Panc1 (cell line): Measurements from ENCODE around the gene GTSE1. TPM values are rescaled to one million over a fixed set of nuclear protein-coding genes. Genes with fewer than 3 reads are reported as not detected.

Source experiments
- ATAC-seq: fragments of 200-7000 bp; cut with Tn5 transposase; 2 replicates; pipeline ENCODE4 v1.9.1; 2020; ENCODE audit warnings: mild to moderate bottlenecking, moderate library complexity
- BruUV-seq: library from RNA; stranded (reverse); fragments of 400-500 nt; replicated peaks from 2 replicates; lab custom pipeline; 2021; lab: Mats Ljungman, UMichigan
- CTCF ChIA-PET: fragments of 300-600 bp; sonication (Branson Sonifier 250); formaldehyde crosslinking; loops from one replicate; lab custom pipeline; 2022; ENCODE audit warnings: antibody characterized with exemption; lab: Charles Lee
- POLR2A ChIA-PET: fragments of 300-600 bp; sonication (Branson Sonifier 250); formaldehyde crosslinking; loops from one replicate; lab custom pipeline; 2022; ENCODE audit warnings: antibody characterized with exemption; lab: Charles Lee
- DNase-seq: peaks from one replicate; pipeline ENCODE4 v3.0.0-alpha.2; 2010; ENCODE audit warnings: low read depth, low spot score
- H3K27ac ChIP-seq: 2 replicates; pipeline ENCODE4 v1.5.1; 2011; ENCODE audit warnings: mild to moderate bottlenecking, low read length, inconsistent platforms
- H3K27me3 ChIP-seq: fragments of 200-500 bp; sonication (Bioruptor generic); 2 replicates; pipeline ENCODE4 v1.6.0; 2014; ENCODE audit warnings: low read length, inconsistent platforms; ENCODE audit not compliant: control insufficient read depth, insufficient read depth
- H3K36me3 ChIP-seq: fragments of 200-500 bp; sonication (Bioruptor generic); 2 replicates; pipeline ENCODE4 v1.5.1; 2014; ENCODE audit warnings: inconsistent platforms, mild to moderate bottlenecking, low read length, moderate library complexity; ENCODE audit not compliant: control insufficient read depth, insufficient read depth
- H3K4me1 ChIP-seq: 2 replicates; pipeline ENCODE4 v1.5.1; 2011; ENCODE audit warnings: inconsistent platforms, mild to moderate bottlenecking, low read length, moderate library complexity; ENCODE audit not compliant: control insufficient read depth, insufficient read depth
- H3K4me3 ChIP-seq, 2 experiments: 2 replicates each; pipeline ENCODE4 v1.5.1; 2011 to 2012; ENCODE audit warnings: low read depth in 2 of 2, low read length in 2 of 2, mild to moderate bottlenecking in 2 of 2, inconsistent platforms in 1 of 2, moderate library complexity in 1 of 2
- H3K9me3 ChIP-seq: fragments of 200-500 bp; sonication (Bioruptor generic); 2 replicates; pipeline ENCODE4 v1.5.1; 2014; ENCODE audit warnings: low read depth, mild to moderate bottlenecking, inconsistent platforms, low read length, moderate library complexity; ENCODE audit not compliant: control insufficient read depth, insufficient read depth
- POLR2AphosphoS5 ChIP-seq: IDR thresholded peaks from 2 replicates; pipeline ENCODE4 v1.6.1; 2012; ENCODE audit warnings: mild to moderate bottlenecking, low read depth, low read length, moderate library complexity
- SIN3A ChIP-seq: IDR thresholded peaks from 2 replicates; pipeline ENCODE4 v1.6.1; 2012; ENCODE audit warnings: low read depth, mild to moderate bottlenecking, low read length, moderate library complexity, borderline replicate concordance; ENCODE audit not compliant: insufficient read depth
- TCF7L2 ChIP-seq: IDR thresholded peaks from 2 replicates; pipeline ENCODE4 v1.6.1; 2011; ENCODE audit warnings: mild to moderate bottlenecking, low read depth, low read length, inconsistent platforms
- in situ Hi-C: cut with HindIII; loops from 2 replicates; pipeline ENCODE4 v1.10.0; 2016; ENCODE audit warnings: low sequenced_read_pairs, low pct_unique_long_range_greater_than_20kb
- intact Hi-C: fragments of 100-400 bp; cut with micrococcal nuclease; formaldehyde crosslinking; loops from one replicate; pipeline ENCODE4 v1.10.0; 2022; ENCODE audit not compliant: unreplicated experiment
- total RNA-seq: library from RNA; stranded (reverse); gene quantifications from one replicate; pipeline ENCODE4 v1.2.1, GENCODE V29; 2021; ENCODE audit not compliant: unreplicated experiment
- TF ChIP-seq, protein P1 (sequence below), 2 experiments: IDR thresholded peaks; 2 replicates each; pipeline ENCODE4 v1.6.1; 2011 to 2012; ENCODE audit warnings: low read depth in 2 of 2, control low read depth in 1 of 2, low read length in 1 of 2, mild to moderate bottlenecking in 1 of 2, moderate library complexity in 1 of 2; ENCODE audit not compliant: insufficient read depth in 1 of 2
- TF ChIP-seq, protein P2 (sequence below): fragments of 450-650 bp; IDR thresholded peaks from 2 replicates; pipeline ENCODE4 v1.5.1; 2017; ENCODE audit warnings: mild to moderate bottlenecking

GTSE1 gene
- total RNA-seq, 1 experiment from 2014 or later: 36.2 TPM

DNA sequence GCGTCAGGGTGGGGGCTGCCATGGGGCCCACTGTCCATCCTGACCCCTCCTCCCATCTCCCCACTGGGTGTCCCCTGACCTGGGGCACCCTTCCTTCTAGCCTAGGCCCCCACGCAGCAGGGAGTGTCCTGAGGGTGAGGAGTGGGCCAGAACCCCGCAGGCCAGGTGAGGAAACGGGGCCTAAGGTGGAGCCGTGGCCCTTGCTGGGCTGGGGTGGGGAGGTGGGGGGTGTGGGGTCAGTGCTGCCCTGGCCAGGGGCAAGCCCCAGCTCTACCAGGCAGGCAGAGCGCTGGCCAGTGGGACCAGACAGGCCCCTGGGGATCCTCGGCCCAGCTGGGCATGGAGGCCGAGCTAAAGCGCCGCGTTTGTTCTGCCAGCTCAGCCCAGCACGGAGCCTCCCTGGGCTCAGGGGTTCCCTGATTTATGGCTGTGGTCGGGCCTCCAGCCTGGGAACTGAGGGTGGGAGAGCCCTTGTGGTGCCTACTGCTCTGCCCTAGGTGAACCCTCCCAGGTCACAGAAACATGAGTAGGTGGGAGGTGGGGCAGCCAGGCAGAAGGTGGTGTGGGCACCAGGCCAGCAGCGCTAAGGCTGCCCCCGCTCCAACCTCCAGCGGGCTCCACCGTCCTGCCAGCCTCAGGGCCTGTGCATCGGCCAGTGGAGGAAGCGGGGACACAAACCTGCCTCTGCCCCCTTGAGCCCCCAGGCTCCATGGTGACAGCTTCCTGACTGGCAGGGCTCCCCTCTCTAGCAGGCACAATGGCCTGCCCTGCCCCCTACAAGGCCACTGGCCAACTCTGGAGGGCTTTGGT, 61.2 kb downstream of the GTSE1 start:
- Histone ChIP-seq H3K4me3 (no peak overlapping the region), H3K27ac (no peak overlapping the region), H3K9me3 (no peaks in the 10 kb centered on the region), H3K36me3 (no peaks in the 10 kb centered on the region; the same call in 1 of the 2 replicates), H3K27me3 (no peaks in the 10 kb centered on the region), H3K4me1 (no peaks in the 10 kb centered on the region)
- TF ChIP-seq SIN3A (no peak), TCF7L2 (no peak), POLR2AphosphoS5 (no peak)
- TF ChIP-seq, protein P1, sequence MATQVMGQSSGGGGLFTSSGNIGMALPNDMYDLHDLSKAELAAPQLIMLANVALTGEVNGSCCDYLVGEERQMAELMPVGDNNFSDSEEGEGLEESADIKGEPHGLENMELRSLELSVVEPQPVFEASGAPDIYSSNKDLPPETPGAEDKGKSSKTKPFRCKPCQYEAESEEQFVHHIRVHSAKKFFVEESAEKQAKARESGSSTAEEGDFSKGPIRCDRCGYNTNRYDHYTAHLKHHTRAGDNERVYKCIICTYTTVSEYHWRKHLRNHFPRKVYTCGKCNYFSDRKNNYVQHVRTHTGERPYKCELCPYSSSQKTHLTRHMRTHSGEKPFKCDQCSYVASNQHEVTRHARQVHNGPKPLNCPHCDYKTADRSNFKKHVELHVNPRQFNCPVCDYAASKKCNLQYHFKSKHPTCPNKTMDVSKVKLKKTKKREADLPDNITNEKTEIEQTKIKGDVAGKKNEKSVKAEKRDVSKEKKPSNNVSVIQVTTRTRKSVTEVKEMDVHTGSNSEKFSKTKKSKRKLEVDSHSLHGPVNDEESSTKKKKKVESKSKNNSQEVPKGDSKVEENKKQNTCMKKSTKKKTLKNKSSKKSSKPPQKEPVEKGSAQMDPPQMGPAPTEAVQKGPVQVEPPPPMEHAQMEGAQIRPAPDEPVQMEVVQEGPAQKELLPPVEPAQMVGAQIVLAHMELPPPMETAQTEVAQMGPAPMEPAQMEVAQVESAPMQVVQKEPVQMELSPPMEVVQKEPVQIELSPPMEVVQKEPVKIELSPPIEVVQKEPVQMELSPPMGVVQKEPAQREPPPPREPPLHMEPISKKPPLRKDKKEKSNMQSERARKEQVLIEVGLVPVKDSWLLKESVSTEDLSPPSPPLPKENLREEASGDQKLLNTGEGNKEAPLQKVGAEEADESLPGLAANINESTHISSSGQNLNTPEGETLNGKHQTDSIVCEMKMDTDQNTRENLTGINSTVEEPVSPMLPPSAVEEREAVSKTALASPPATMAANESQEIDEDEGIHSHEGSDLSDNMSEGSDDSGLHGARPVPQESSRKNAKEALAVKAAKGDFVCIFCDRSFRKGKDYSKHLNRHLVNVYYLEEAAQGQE (IDR thresholded peaks at IDR 0.05; ENCODE audit: insufficient read depth in 1 of 2, low read depth in 2 of 2, low read length in 1 of 2): no peak
- TF ChIP-seq, protein P2, sequence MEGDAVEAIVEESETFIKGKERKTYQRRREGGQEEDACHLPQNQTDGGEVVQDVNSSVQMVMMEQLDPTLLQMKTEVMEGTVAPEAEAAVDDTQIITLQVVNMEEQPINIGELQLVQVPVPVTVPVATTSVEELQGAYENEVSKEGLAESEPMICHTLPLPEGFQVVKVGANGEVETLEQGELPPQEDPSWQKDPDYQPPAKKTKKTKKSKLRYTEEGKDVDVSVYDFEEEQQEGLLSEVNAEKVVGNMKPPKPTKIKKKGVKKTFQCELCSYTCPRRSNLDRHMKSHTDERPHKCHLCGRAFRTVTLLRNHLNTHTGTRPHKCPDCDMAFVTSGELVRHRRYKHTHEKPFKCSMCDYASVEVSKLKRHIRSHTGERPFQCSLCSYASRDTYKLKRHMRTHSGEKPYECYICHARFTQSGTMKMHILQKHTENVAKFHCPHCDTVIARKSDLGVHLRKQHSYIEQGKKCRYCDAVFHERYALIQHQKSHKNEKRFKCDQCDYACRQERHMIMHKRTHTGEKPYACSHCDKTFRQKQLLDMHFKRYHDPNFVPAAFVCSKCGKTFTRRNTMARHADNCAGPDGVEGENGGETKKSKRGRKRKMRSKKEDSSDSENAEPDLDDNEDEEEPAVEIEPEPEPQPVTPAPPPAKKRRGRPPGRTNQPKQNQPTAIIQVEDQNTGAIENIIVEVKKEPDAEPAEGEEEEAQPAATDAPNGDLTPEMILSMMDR: no peak
- no TSS peak for BruUV-seq
- no peak for DNase-seq
- ATAC-seq: no peak
- in situ Hi-C loops: no loop called here
- ChIA-PET POLR2A (no interaction called here), CTCF (no interaction called here)
- intact Hi-C loops: no loop called here

DNA sequence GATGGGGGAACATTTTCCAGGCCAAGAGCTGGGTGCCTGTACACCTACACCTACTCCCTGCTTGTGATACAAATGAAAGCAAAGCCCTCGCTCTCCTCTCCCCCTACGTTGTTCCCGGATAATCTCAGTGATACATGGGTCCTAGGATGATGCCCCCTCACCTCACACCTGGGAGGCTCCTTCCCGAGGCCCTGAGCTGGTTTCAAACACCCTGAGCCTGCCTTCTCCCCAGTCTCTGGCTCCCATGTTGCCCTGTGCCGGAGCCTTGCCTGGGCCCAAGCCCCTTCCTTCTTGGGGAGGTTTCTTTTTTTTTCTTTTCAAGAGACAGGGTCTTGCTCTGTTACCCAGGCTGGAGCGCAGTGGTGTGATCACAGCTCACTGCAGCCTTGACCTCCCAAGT, 62.1 kb downstream of the GTSE1 start:
- no TSS peak for BruUV-seq
- ATAC-seq: no peak
- no peaks in the 10 kb centered on the region; the same call in 1 of the 2 replicates for H3K36me3 ChIP-seq
- intact Hi-C loops: no loop called here
- H3K4me3 ChIP-seq: no peak overlapping the region
- TF ChIP-seq POLR2AphosphoS5 (no peak), TCF7L2 (no peak), SIN3A (no peak)
- TF ChIP-seq, protein P1 (IDR thresholded peaks at IDR 0.05; ENCODE audit: insufficient read depth in 1 of 2, low read depth in 2 of 2, low read length in 1 of 2): no peak
- TF ChIP-seq, protein P2: no peak
- H3K27me3 ChIP-seq: no peaks in the 10 kb centered on the region
- CTCF ChIA-PET: no interaction called here
- no peaks in the 10 kb centered on the region for H3K9me3 ChIP-seq
- no peaks in the 10 kb centered on the region for H3K4me1 ChIP-seq
- POLR2A ChIA-PET: no interaction called here
- DNase-seq: no peak
- H3K27ac ChIP-seq: no peak overlapping the region
- in situ Hi-C loops: no loop called here
